Measurements from ENCODE around the gene ASB16. TPM values are rescaled to one million over a fixed set of nuclear protein-coding genes. Genes with fewer than 3 reads are reported as not detected.

ASB16 gene
- total RNA-seq, 4 donors from 2014 or later = 1.4 to 2.4 (median 1.7) TPM

- no peak for TF ChIP-seq CTCF (IDR thresholded peaks at IDR 0.05)
- TF ChIP-seq POLR2A (IDR thresholded peaks at IDR 0.05) = no peak
- intact Hi-C loops (cut with DNase I) = loop anchor here (10.0 kb wide), 1 partner anchor 225 kb away; the partner anchor contains the start of gene PPY
- H3K9me3 ChIP-seq = no peaks in the 10 kb centered on the region
- no peak overlapping the region for H3K4me3 ChIP-seq (replicated peaks in 1 of 3)
- WGBS, 2 donors = 58 to 69% methylated on average over 4 to 5 of the region's 5 CpGs
- peaks cover 4 to 21% of the 10 kb centered on the region in 2 donors for H3K4me1 ChIP-seq
- peak overlapping the region; percentile 66 to 75 (median 70) for H3K27ac ChIP-seq
- H3K27me3 ChIP-seq = no peaks in the 10 kb centered on the region
- DNase-seq = no peak
- H3K36me3 ChIP-seq = no peaks in the 10 kb centered on the region
These were observed 387 bp upstream of the ASB16 start for GRCh38 chr17:44170135-44170498.

GRCh38 chr17:44171931-44172455, 1.5 kb downstream of the ASB16 start:
- Histone ChIP-seq H3K9me3 (no peaks in the 10 kb centered on the region), H3K27ac (no peak overlapping the region), H3K4me3 (replicated peaks in 1 of 3) (no peak overlapping the region), H3K27me3 (no peaks in the 10 kb centered on the region), H3K4me1 (peaks cover 4 to 21% of the 10 kb centered on the region in 2 donors), H3K36me3 (no peaks in the 10 kb centered on the region)
- TF ChIP-seq POLR2A (IDR thresholded peaks at IDR 0.05) = no peak
- no peak for TF ChIP-seq CTCF (IDR thresholded peaks at IDR 0.05)
- no peak for DNase-seq
- 85 to 87% methylated on average over 7 to 17 of the region's 17 CpGs for WGBS, 2 donors
- intact Hi-C loops (cut with DNase I) = loop anchor here (10.0 kb wide), 1 partner anchor 227 kb away; the partner anchor contains the start of gene PPY

GRCh38 chr17:44174427-44174826, 3.9 kb downstream of the ASB16 start:
- Histone ChIP-seq H3K4me3 (replicated peaks in 1 of 3) (no peak overlapping the region), H3K4me1 (peaks cover 4 to 12% of the 10 kb centered on the region in 2 donors), H3K27me3 (no peaks in the 10 kb centered on the region), H3K36me3 (no peaks in the 10 kb centered on the region), H3K27ac (no peak overlapping the region), H3K9me3 (no peaks in the 10 kb centered on the region)
- DNase-seq = no peak
- 89 to 95% methylated on average over 2 of the region's 2 CpGs for WGBS, 2 donors
- TF ChIP-seq POLR2A (IDR thresholded peaks at IDR 0.05) = no peak
- TF ChIP-seq CTCF (IDR thresholded peaks at IDR 0.05) = no peak
- intact Hi-C loops (cut with DNase I) = loop anchor here (10.0 kb wide), 1 partner anchor 230 kb away; the partner anchor contains the start of gene PPY

GRCh38 chr17:44176257-44176656, 5.8 kb downstream of the ASB16 start:
- TF ChIP-seq POLR2A (IDR thresholded peaks at IDR 0.05) (no peak), CTCF (IDR thresholded peaks at IDR 0.05) (no peak)
- Histone ChIP-seq H3K27me3 (no peaks in the 10 kb centered on the region), H3K36me3 (no peaks in the 10 kb centered on the region), H3K27ac (no peak overlapping the region), H3K4me3 (replicated peaks in 1 of 3) (no peak overlapping the region), H3K9me3 (no peaks in the 10 kb centered on the region), H3K4me1 (no peaks in the 10 kb centered on the region)
- 92 to 100% methylated on average over 1 of the region's 1 CpG for WGBS, 2 donors
- intact Hi-C loops (cut with DNase I) = loop anchor here (10.0 kb wide), 1 partner anchor 231 kb away; the partner anchor contains the start of gene PPY
- DNase-seq = no peak

GRCh38 chr17:44176671-44177501, 6.4 kb downstream of the ASB16 start:
- H3K4me3 ChIP-seq (replicated peaks in 1 of 3) = no peak overlapping the region
- no peak for DNase-seq
- TF ChIP-seq CTCF (IDR thresholded peaks at IDR 0.05) (no peak), POLR2A (IDR thresholded peaks at IDR 0.05) (no peak)
- no peak overlapping the region for H3K27ac ChIP-seq
- H3K36me3 ChIP-seq = no peaks in the 10 kb centered on the region
- no peaks in the 10 kb centered on the region for H3K9me3 ChIP-seq
- no peaks in the 10 kb centered on the region for H3K27me3 ChIP-seq
- H3K4me1 ChIP-seq = no peaks in the 10 kb centered on the region
- 90 to 94% methylated on average over 35 to 41 of the region's 54 CpGs for WGBS, 2 donors
- intact Hi-C loops (cut with DNase I) = loop anchor here (10.0 kb wide), 1 partner anchor 232 kb away; the partner anchor contains the start of gene PPY

Data from thyroid gland (tissue), 4 donors.